Measurements from ENCODE around the gene SLC25A29. TPM values are rescaled to one million over a fixed set of nuclear protein-coding genes. Genes with fewer than 3 reads are reported as not detected.

The SLC25A29 gene
- total and polyA plus RNA-seq, 2 of the 8 experiments (the other 6 are each of a cell fraction or from before 2014, with no cell fraction given) = 135 to 177 TPM

DNA sequence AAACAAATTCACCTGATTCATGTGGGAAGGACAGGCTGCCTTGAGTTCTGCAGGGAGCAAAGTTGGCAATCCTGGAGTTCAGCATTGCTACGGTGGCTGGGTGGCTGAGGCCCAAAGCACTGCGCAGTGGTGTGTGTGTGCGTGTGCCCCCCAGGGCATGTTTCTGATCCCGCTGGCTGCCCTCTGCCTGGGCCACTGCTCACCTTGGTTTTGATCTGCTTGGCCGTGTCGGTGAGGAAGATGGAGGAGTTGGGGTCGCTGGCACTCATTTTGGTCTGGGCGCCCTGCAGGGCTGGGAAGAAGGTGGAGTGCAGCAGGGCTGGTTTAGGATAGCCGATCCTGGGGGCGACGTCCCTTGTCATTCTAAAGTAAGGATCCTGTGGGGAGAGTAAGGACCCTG is 36.0 kb upstream of the SLC25A29 start (continued):
- TF ChIP-seq GABPA (IDR thresholded peaks at IDR 0.05; ENCODE audit: borderline replicate concordance, insufficient read depth, low read length) (no peak), KDM4A (IDR thresholded peaks at IDR 0.05; ENCODE audit: low read depth, low read length, severe bottlenecking) (no peak), CREB1 (IDR thresholded peaks at IDR 0.05) (no peak)

Measured in H1 (cell line).